HepG2 (cell line): ENCODE measurements around the gene GMFB. TPM values are rescaled to one million over a fixed set of nuclear protein-coding genes. Genes with fewer than 3 reads are reported as not detected.

Experiments used
- HBP1 ChIP-seq: IDR thresholded peaks from 2 replicates; pipeline ENCODE4 v1.6.1; 2016; ENCODE audit warnings: low read depth, control low read depth
- HNF1B ChIP-seq: sonication (generic); formaldehyde crosslinking; IDR thresholded peaks from 2 replicates; pipeline ENCODE4 v1.5.1; 2020; ENCODE audit warnings: mild to moderate bottlenecking, moderate library complexity, missing genetic modification reagents
- MTF1 ChIP-seq: sonication (generic); formaldehyde crosslinking; IDR thresholded peaks from 2 replicates; pipeline ENCODE4 v1.5.0; 2020; ENCODE audit warnings: missing genetic modification reagents
- MXI1 ChIP-seq: IDR thresholded peaks from 3 replicates; pipeline ENCODE4 v1.6.1; 2012; ENCODE audit warnings: low read depth, low read length, inconsistent platforms, borderline replicate concordance
- PCBP2 ChIP-seq: fragments of 200-400 bp; formaldehyde crosslinking; optimal IDR thresholded peaks from 2 replicates; pipeline ENCODE3; 2018; ENCODE audit warnings: low read length, low read depth; ENCODE audit not compliant: poor library complexity, severe bottlenecking
- RELA ChIP-seq: sonication (generic); formaldehyde crosslinking; IDR thresholded peaks from 2 replicates; pipeline ENCODE4 v1.4.0; 2020; ENCODE audit warnings: missing genetic modification reagents
- RERE ChIP-seq: IDR thresholded peaks from 2 replicates; pipeline ENCODE4 v1.6.1; 2016; ENCODE audit warnings: low read depth, missing genetic modification reagents, missing compliant biosample characterization
- SNAPC2 ChIP-seq: sonication (generic); formaldehyde crosslinking; IDR thresholded peaks from 2 replicates; pipeline ENCODE4 v1.8.1; 2022; ENCODE audit warnings: mild to moderate bottlenecking, missing genetic modification reagents
- SP5 ChIP-seq: IDR thresholded peaks from 2 replicates; pipeline ENCODE4 v1.6.1; 2016; ENCODE audit warnings: low read depth, borderline replicate concordance
- TBX3 ChIP-seq: fragments of 450-650 bp; IDR thresholded peaks from 2 replicates; pipeline ENCODE4 v1.6.1; 2017; ENCODE audit warnings: antibody characterized with exemption, mild to moderate bottlenecking, inconsistent platforms, borderline replicate concordance
- THAP9 ChIP-seq: sonication (generic); formaldehyde crosslinking; IDR thresholded peaks from 2 replicates; pipeline ENCODE4; 2020; ENCODE audit warnings: missing genetic modification reagents, mild to moderate bottlenecking, borderline replicate concordance
- ZNF224 ChIP-seq: sonication (generic); formaldehyde crosslinking; IDR thresholded peaks from 2 replicates; pipeline ENCODE4 v1.5.0; 2020; ENCODE audit warnings: mild to moderate bottlenecking, missing genetic modification reagents
- ZNF546 ChIP-seq: sonication (generic); formaldehyde crosslinking; conservative IDR thresholded peaks from 2 replicates; pipeline ENCODE4 v1.8.1; 2023; ENCODE audit warnings: mild to moderate bottlenecking, missing genetic modification reagents
- ZNF572 ChIP-seq: sonication (generic); formaldehyde crosslinking; IDR thresholded peaks from 2 replicates; pipeline ENCODE4 v1.5.1; 2020; ENCODE audit warnings: mild to moderate bottlenecking, missing genetic modification reagents
- ZNF607 ChIP-seq: sonication (generic); formaldehyde crosslinking; IDR thresholded peaks from 2 replicates; pipeline ENCODE4 v1.5.1; 2020; ENCODE audit warnings: missing genetic modification reagents, mild to moderate bottlenecking, borderline replicate concordance
- ZNF850 ChIP-seq: sonication (generic); formaldehyde crosslinking; conservative IDR thresholded peaks from 2 replicates; pipeline ENCODE4 v1.9.0; 2021; ENCODE audit warnings: mild to moderate bottlenecking, missing genetic modification reagents
- polyA plus RNA-seq, 8 experiments: library from polyadenylated mRNA; depleted of rRNA in 3 of 8; stranded (reverse) in 7 of 8; unstranded in 1 of 8; fragments of >200 nt; fragmentation: Illumina TruSeq in 4 of 8; extraction: Trizol in 4 of 8; gene quantifications; 2 replicates each; pipeline versions ENCODE4 v1.2.1 to v1.2.3, GENCODE V29; 2011 to 2016; ENCODE audit warnings: low read depth in 4 of 8, missing spikeins in 1 of 8, mixed read lengths in 1 of 8; ENCODE audit not compliant: insufficient read depth in 1 of 8
- total RNA-seq, 5 experiments: library from RNA; depleted of rRNA; stranded (reverse); fragments of >200 nt; fragmentation: Illumina TruSeq; extraction: Trizol; gene quantifications; 2 replicates each; pipeline ENCODE4 v1.2.3, GENCODE V29; 2016; ENCODE audit warnings: low read depth in 1 of 5

The GMFB gene
- total and polyA plus RNA-seq, 2 of the 13 experiments (the other 11 are each of a cell fraction or from before 2014, with no cell fraction given) = 17.3 to 68.2 TPM

- TF ChIP-seq RERE = peak; percentile 15; the same call in 1 of the 2 replicates
- TF ChIP-seq MXI1 = peak; percentile 64; the same call in 1 of the 3 replicates
- TF ChIP-seq MTF1 (CRISPR knock-in tag) = no peak
- TF ChIP-seq ZNF224 = no peak
- peak; percentile 30; the same call in 1 of the 2 replicates for TF ChIP-seq RELA (CRISPR knock-in tag)
- 0 out of 2 replicates have a peak, but pooled peaks have one; percentile 20 for TF ChIP-seq THAP9 (CRISPR knock-in tag)
- peak; percentile 94; the same call in 1 of the 2 replicates for TF ChIP-seq HBP1 (CRISPR knock-in tag)
- TF ChIP-seq ZNF850 (CRISPR knock-in tag) = 0 out of 2 replicates have a peak, but pooled peaks have one; percentile 49
- no peak; the same call in 1 of the 2 replicates for TF ChIP-seq ZNF607 (CRISPR knock-in tag)
- no peak for TF ChIP-seq TBX3
- TF ChIP-seq ZNF572 = no peak
- no peak for TF ChIP-seq ZNF546
- peak; percentile 0; the same call in 1 of the 2 replicates for TF ChIP-seq SP5 (CRISPR knock-in tag)
- no peak for TF ChIP-seq SNAPC2 (CRISPR knock-in tag)
- TF ChIP-seq HNF1B (CRISPR knock-in tag) = no peak
- TF ChIP-seq PCBP2 = no peak
Measured at GRCh38 chr14:54440873-54441868, 47.6 kb downstream of the GMFB start, which contains the start of gene CNIH1 (continued).
